ENCODE measurements around the gene GIPC3.

DNA sequence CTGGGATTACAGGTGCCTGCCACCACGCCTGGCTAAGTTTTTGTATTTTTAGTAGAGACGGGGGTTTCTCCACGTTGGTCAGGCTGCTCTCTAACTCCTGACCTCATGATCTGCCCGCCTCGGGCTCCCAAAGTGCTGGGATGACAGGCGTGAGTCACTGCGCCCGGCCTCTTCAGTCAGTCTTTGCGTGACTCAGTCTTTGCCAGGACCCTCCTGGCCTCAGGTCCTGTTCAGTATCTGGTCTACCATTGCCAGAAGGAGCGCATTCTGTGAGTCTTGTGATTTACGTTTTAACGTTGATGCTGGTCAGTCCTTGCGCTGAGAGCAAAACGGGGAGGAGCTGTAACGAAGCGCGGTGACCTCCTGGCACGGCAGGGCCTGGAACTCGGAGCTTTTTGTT lies 20.1 kb upstream of the GIPC3 start:
- TF ChIP-seq, protein P1, sequence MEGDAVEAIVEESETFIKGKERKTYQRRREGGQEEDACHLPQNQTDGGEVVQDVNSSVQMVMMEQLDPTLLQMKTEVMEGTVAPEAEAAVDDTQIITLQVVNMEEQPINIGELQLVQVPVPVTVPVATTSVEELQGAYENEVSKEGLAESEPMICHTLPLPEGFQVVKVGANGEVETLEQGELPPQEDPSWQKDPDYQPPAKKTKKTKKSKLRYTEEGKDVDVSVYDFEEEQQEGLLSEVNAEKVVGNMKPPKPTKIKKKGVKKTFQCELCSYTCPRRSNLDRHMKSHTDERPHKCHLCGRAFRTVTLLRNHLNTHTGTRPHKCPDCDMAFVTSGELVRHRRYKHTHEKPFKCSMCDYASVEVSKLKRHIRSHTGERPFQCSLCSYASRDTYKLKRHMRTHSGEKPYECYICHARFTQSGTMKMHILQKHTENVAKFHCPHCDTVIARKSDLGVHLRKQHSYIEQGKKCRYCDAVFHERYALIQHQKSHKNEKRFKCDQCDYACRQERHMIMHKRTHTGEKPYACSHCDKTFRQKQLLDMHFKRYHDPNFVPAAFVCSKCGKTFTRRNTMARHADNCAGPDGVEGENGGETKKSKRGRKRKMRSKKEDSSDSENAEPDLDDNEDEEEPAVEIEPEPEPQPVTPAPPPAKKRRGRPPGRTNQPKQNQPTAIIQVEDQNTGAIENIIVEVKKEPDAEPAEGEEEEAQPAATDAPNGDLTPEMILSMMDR (IDR thresholded peaks at IDR 0.05): no peak
- TF ChIP-seq POLR2A (IDR thresholded peaks at IDR 0.05) (no peak), EP300 (IDR thresholded peaks at IDR 0.05) (no peak)

Data from ovary (tissue), 3 donors.